ENCODE measurements around the gene FBLN1. TPM values are rescaled to one million over a fixed set of nuclear protein-coding genes. Genes with fewer than 3 reads are reported as not detected.

Gene FBLN1
- polyA plus RNA-seq, 1 of the 3 experiments (the other 2 are of a cell fraction): 147 TPM

DNA sequence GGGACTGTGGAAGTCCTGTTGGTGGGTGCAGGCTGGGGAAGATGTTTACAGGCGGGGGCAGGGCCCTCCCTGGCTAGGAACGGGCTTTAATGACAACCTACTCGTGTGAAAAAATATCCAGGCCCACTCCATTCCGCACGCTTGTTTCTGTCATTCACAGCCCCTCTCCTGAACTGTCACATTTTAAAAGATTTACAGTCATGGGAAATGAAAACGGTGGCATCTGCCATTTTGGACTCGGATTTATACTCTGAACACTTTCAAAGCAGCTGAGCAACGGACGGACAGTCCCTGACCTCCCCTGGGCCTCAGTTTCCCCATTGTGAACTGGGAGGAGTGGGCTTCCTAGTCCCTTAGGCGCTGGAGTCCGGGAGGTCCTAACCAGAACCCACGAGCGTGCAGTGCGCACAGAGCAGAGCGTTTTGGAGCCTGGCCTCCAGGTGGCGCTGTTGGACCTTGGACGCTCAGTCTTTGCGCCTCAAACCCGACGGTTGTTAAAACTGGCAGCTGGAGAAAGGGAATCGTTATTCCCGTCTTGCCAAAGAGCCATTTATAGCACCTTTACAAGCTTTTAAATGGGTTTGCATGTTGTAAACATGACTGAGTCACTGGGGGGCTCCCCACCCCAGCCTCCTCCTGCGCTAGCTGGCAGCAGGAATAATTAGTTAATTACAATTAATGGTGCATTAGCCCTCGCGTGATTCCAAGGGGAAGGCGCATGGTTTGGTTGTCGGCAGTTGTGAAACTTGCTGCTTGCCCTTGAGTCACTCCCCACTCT lies 75.3 kb downstream of the FBLN1 start (continued):
- TF ChIP-seq, protein P1, sequence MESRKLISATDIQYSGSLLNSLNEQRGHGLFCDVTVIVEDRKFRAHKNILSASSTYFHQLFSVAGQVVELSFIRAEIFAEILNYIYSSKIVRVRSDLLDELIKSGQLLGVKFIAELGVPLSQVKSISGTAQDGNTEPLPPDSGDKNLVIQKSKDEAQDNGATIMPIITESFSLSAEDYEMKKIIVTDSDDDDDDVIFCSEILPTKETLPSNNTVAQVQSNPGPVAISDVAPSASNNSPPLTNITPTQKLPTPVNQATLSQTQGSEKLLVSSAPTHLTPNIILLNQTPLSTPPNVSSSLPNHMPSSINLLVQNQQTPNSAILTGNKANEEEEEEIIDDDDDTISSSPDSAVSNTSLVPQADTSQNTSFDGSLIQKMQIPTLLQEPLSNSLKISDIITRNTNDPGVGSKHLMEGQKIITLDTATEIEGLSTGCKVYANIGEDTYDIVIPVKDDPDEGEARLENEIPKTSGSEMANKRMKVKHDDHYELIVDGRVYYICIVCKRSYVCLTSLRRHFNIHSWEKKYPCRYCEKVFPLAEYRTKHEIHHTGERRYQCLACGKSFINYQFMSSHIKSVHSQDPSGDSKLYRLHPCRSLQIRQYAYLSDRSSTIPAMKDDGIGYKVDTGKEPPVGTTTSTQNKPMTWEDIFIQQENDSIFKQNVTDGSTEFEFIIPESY (IDR thresholded peaks at IDR 0.05; ENCODE audit: borderline replicate concordance, low read depth): no peak

DNA sequence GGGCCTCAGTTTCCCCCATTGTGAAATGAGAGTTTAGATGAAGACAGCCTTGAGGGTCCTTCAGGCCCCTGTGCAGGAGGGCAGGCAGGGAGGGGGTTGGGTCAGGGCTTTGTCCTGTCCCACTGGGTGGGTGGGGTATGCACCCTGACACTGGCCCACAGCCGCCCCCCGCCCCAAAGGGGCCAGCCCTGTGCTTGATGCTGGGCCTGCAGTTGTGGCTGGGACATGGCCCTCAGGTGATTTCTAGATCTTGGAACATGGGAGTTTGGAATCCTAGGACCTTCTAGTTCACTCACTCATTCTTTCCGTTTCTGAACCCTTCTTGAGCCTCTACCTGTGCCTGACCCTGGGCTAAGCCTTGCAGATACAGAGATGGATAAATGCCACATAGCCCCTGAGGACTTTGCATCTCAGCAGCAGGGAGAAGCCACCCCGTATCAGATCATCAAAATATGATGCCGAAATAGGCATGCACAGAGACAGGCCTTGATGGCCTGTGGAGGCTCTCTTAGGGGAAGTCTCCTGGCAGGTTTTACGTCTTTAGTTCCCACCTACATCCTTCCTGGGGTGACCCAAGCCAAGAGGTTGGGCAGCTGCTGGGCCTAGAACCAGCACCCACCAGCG lies 76.0 kb downstream of the FBLN1 start:
- ChIA-PET POLR2A (no interaction called here), CTCF (interaction anchor here (0.6 to 3.6 kb wide), 78 partner anchors 9 to 956 kb away, joined by 3 to 51 read pairs (median 4); partner anchors contain the start of gene ATXN10)
- WGBS (ENCODE audit: low lambda C conversion rate): 71% methylated on average over 3 of the region's 7 CpGs
- Histone ChIP-seq H3K4me3 (ENCODE audit: low read depth in 2 of 2, low read length in 1 of 2) (no peak overlapping the region), H3K36me3 (replicated peaks in 1 of 2; ENCODE audit: control insufficient read depth in 1 of 2, insufficient read depth in 2 of 2, low read length in 1 of 2) (peaks cover 0 to 5% of the 10 kb centered on the region in 2 experiments), H3K9ac (no peak overlapping the region), H3K4me2 (no peak overlapping the region), H4K20me1 (ENCODE audit: insufficient read depth) (no peaks in the 10 kb centered on the region), H3K79me2 (ENCODE audit: insufficient read depth) (no peaks in the 10 kb centered on the region), H3K4me1 (ENCODE audit: control insufficient read depth in 1 of 2, insufficient read depth in 2 of 2, low read depth in 1 of 2, low read length in 1 of 2) (no peaks in the 10 kb centered on the region; a peak in 1 of 4 replicates), H3K9me3 (no peaks in the 10 kb centered on the region), H3K27ac (ENCODE audit: low read depth in 2 of 2, low read length in 1 of 2) (no peak overlapping the region), H3K9me2 (no peaks in the 10 kb centered on the region), H3F3A (replicated peaks; ENCODE audit: insufficient read depth) (peaks cover 4% of the 10 kb centered on the region), H2AFZ (ENCODE audit: low read depth) (no peak overlapping the region), H3K27me3 (ENCODE audit: insufficient read depth) (no peaks in the 10 kb centered on the region)
- DNase-seq: no peak
- no peak for TF ChIP-seq RXRA (IDR thresholded peaks at IDR 0.05; ENCODE audit: borderline replicate concordance, low read depth)
- TF ChIP-seq FOSL2 (IDR thresholded peaks at IDR 0.05; ENCODE audit: borderline replicate concordance, low read depth): no peak
- TF ChIP-seq SIN3A (IDR thresholded peaks at IDR 0.05; ENCODE audit: borderline replicate concordance, low read depth, low read length): no peak
- TF ChIP-seq RFX5 (IDR thresholded peaks at IDR 0.05; ENCODE audit: low read length): no peak
- TF ChIP-seq CHD2 (IDR thresholded peaks at IDR 0.05; ENCODE audit: low read length, partially characterized antibody): no peak
- no peak for TF ChIP-seq RAD21 (IDR thresholded peaks at IDR 0.05; ENCODE audit: low read length)
- TF ChIP-seq MXI1 (IDR thresholded peaks at IDR 0.05; ENCODE audit: low read depth, low read length): no peak
- TF ChIP-seq TAF1 (IDR thresholded peaks at IDR 0.05; ENCODE audit: borderline replicate concordance, low read depth, low read length): no peak
- no peak for TF ChIP-seq JUND (IDR thresholded peaks at IDR 0.05)
- TF ChIP-seq RCOR1 (IDR thresholded peaks at IDR 0.05; ENCODE audit: low read length): no peak

DNA sequence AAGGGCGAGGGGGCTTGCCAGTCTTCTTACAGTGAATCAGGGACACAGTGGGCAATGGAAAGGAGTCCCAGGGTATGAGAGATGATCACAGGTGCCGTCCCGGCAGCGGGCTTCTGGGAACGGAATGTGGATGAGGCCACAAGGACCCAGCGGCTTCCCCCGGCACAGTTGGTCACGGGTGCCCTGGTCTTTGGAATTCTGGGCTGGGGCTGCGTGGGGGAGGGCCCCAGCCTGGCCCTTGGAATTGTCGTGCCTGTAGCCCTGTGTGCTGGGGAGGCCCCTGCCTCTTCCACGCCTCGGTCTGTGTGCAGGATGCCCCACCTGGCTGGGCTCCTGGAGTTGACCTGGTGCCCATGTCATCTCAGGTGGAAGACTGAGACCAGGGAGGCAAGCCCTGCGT lies 76.6 kb downstream of the FBLN1 start:
- H2AFZ ChIP-seq (ENCODE audit: low read depth): no peak overlapping the region
- peaks cover 0 to 5% of the 10 kb centered on the region in 2 experiments for H3K36me3 ChIP-seq (replicated peaks in 1 of 2; ENCODE audit: control insufficient read depth in 1 of 2, insufficient read depth in 2 of 2, low read length in 1 of 2)
- H3F3A ChIP-seq (replicated peaks; ENCODE audit: insufficient read depth): peaks cover 4% of the 10 kb centered on the region
- H3K4me3 ChIP-seq (ENCODE audit: low read depth in 2 of 2, low read length in 1 of 2): no peak overlapping the region
- H3K9ac ChIP-seq: no peak overlapping the region
- no peak for DNase-seq
- no peaks in the 10 kb centered on the region for H3K9me2 ChIP-seq
- no peaks in the 10 kb centered on the region for H4K20me1 ChIP-seq (ENCODE audit: insufficient read depth)
- no peak overlapping the region for H3K4me2 ChIP-seq
- H3K27me3 ChIP-seq (ENCODE audit: insufficient read depth): no peaks in the 10 kb centered on the region
- H3K79me2 ChIP-seq (ENCODE audit: insufficient read depth): no peaks in the 10 kb centered on the region
- no peaks in the 10 kb centered on the region for H3K9me3 ChIP-seq
- no peak overlapping the region for H3K27ac ChIP-seq (ENCODE audit: low read depth in 2 of 2, low read length in 1 of 2)
- ChIA-PET CTCF (interaction anchor here (1.5 to 3.6 kb wide), 4 partner anchors 92 to 393 kb away, joined by 4 to 36 read pairs (median 15); partner anchors contain the start of gene ATXN10), POLR2A (no interaction called here)
- WGBS (ENCODE audit: low lambda C conversion rate): 100% methylated on average over 5 of the region's 13 CpGs
- TF ChIP-seq FOXJ3 (CRISPR knock-in tag; IDR thresholded peaks at IDR 0.05): no peak
- no peak for TF ChIP-seq RAD21 (IDR thresholded peaks at IDR 0.05; ENCODE audit: low read length)
- TF ChIP-seq, protein P2, sequence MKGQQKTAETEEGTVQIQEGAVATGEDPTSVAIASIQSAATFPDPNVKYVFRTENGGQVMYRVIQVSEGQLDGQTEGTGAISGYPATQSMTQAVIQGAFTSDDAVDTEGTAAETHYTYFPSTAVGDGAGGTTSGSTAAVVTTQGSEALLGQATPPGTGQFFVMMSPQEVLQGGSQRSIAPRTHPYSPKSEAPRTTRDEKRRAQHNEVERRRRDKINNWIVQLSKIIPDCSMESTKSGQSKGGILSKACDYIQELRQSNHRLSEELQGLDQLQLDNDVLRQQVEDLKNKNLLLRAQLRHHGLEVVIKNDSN (IDR thresholded peaks at IDR 0.05; ENCODE audit: borderline replicate concordance, low read depth): no peak
- no peak for TF ChIP-seq FOSL2 (IDR thresholded peaks at IDR 0.05; ENCODE audit: borderline replicate concordance, low read depth)
- TF ChIP-seq SMC3 (IDR thresholded peaks at IDR 0.05; ENCODE audit: low read depth, low read length): no peak
- no peak for TF ChIP-seq YY1 (IDR thresholded peaks at IDR 0.05; ENCODE audit: low read depth)
- no peak for TF ChIP-seq RCOR1 (IDR thresholded peaks at IDR 0.05; ENCODE audit: low read length)
- TF ChIP-seq, protein P3, sequence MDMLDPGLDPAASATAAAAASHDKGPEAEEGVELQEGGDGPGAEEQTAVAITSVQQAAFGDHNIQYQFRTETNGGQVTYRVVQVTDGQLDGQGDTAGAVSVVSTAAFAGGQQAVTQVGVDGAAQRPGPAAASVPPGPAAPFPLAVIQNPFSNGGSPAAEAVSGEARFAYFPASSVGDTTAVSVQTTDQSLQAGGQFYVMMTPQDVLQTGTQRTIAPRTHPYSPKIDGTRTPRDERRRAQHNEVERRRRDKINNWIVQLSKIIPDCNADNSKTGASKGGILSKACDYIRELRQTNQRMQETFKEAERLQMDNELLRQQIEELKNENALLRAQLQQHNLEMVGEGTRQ (IDR thresholded peaks at IDR 0.05; ENCODE audit: borderline replicate concordance, low read depth, low read length): no peak
- H3K4me1 ChIP-seq (ENCODE audit: control insufficient read depth in 1 of 2, insufficient read depth in 2 of 2, low read depth in 1 of 2, low read length in 1 of 2): no peaks in the 10 kb centered on the region; a peak in 1 of 4 replicates
